H9 (cell line): Measurements from ENCODE around the gene SLC26A2. TPM values are rescaled to one million over a fixed set of nuclear protein-coding genes. Genes with fewer than 3 reads are reported as not detected.

Experiments
- DNase-seq: peaks from one replicate; pipeline ENCODE4 v3.0.0-alpha.2; 2017
- H2AFZ ChIP-seq: one replicate; pipeline ENCODE4 v1.6.1; 2013; ENCODE audit warnings: mild to moderate bottlenecking, low read length, control low read depth, moderate library complexity
- H2AK5ac ChIP-seq: 2 replicates; pipeline ENCODE4 v1.6.1; 2013; ENCODE audit warnings: low read length, control low read depth, mixed read lengths; ENCODE audit not compliant: insufficient read length
- H2BK120ac ChIP-seq: one replicate; pipeline ENCODE4 v1.6.1; 2013; ENCODE audit warnings: low read depth, mild to moderate bottlenecking, low read length, control low read depth, inconsistent platforms; ENCODE audit not compliant: poor library complexity, severe bottlenecking
- H2BK12ac ChIP-seq: 2 replicates; pipeline ENCODE4 v1.6.1; 2013; ENCODE audit warnings: low read length, control low read depth, mixed read lengths, low read depth; ENCODE audit not compliant: insufficient read length
- H2BK15ac ChIP-seq: 2 replicates; pipeline ENCODE4 v1.6.1; 2013; ENCODE audit warnings: low read depth, low read length, control low read depth
- H2BK20ac ChIP-seq: one replicate; pipeline ENCODE4 v1.6.1; 2013; ENCODE audit warnings: low read depth, mild to moderate bottlenecking, low read length, control low read depth, inconsistent platforms; ENCODE audit not compliant: poor library complexity, severe bottlenecking
- H2BK5ac ChIP-seq: 2 replicates; pipeline ENCODE4 v1.6.1; 2013; ENCODE audit warnings: low read length, control low read depth, mixed read lengths; ENCODE audit not compliant: insufficient read length
- H3K14ac ChIP-seq: 2 replicates; pipeline ENCODE4 v1.6.1; 2013; ENCODE audit warnings: low read length, control low read depth; ENCODE audit not compliant: insufficient read depth
- H3K18ac ChIP-seq: 2 replicates; pipeline ENCODE4 v1.6.1; 2013; ENCODE audit warnings: low read depth, mild to moderate bottlenecking, mixed read lengths, low read length, control low read depth; ENCODE audit not compliant: insufficient read length
- H3K23ac ChIP-seq: 2 replicates; pipeline ENCODE4 v1.6.1; 2013; ENCODE audit warnings: low read length, control low read depth, mixed read lengths, low read depth; ENCODE audit not compliant: insufficient read length
- H3K23me2 ChIP-seq: 2 replicates; pipeline ENCODE4 v1.6.1; 2013; ENCODE audit warnings: low read depth, mild to moderate bottlenecking, mixed read lengths, low read length, control low read depth; ENCODE audit not compliant: insufficient read length, poor library complexity, severe bottlenecking
- H3K27ac ChIP-seq: 2 replicates; pipeline ENCODE4 v1.5.1; 2013; ENCODE audit warnings: low read length, control low read depth, mixed read lengths, low read depth; ENCODE audit not compliant: insufficient read length
- H3K27me3 ChIP-seq: 2 replicates; pipeline ENCODE4 v1.6.1; 2013; ENCODE audit warnings: low read length, control low read depth, inconsistent platforms; ENCODE audit not compliant: insufficient read depth
- H3K4ac ChIP-seq: 2 replicates; pipeline ENCODE4 v1.6.1; 2013; ENCODE audit warnings: low read depth, mild to moderate bottlenecking, control low read depth, inconsistent platforms, low read length, moderate library complexity
- H3K4me1 ChIP-seq: 2 replicates; pipeline ENCODE4 v1.6.1; 2013; ENCODE audit warnings: low read length, control low read depth, inconsistent platforms; ENCODE audit not compliant: insufficient read depth
- H3K4me2 ChIP-seq: 2 replicates; pipeline ENCODE4 v1.6.1; 2013; ENCODE audit warnings: low read length, control low read depth, mixed read lengths; ENCODE audit not compliant: insufficient read length, insufficient read depth
- H3K56ac ChIP-seq: 2 replicates; pipeline ENCODE4 v1.6.1; 2013; ENCODE audit warnings: low read depth, mild to moderate bottlenecking, mixed read lengths, low read length, control low read depth; ENCODE audit not compliant: insufficient read length
- H3K79me1 ChIP-seq: 2 replicates; pipeline ENCODE4 v1.6.1; 2013; ENCODE audit warnings: low read depth, mild to moderate bottlenecking, moderate library complexity, low read length, control low read depth, inconsistent platforms; ENCODE audit not compliant: insufficient read depth, poor library complexity, severe bottlenecking
- H3K79me2 ChIP-seq: 2 replicates; pipeline ENCODE4 v1.6.1; 2013; ENCODE audit warnings: low read length, control low read depth, inconsistent platforms; ENCODE audit not compliant: insufficient read depth
- H3K9ac ChIP-seq: 2 replicates; pipeline ENCODE4 v1.6.1; 2013; ENCODE audit warnings: low read length, control low read depth, mixed read lengths; ENCODE audit not compliant: insufficient read length; ENCODE audit errors: extremely low read depth
- H3K9me3 ChIP-seq: one replicate; pipeline ENCODE4 v1.6.1; 2013; ENCODE audit warnings: low read depth, low read length, inconsistent platforms; ENCODE audit not compliant: control insufficient read depth
- H3T11ph ChIP-seq: one replicate; pipeline ENCODE4 v1.6.1; 2013; ENCODE audit warnings: mild to moderate bottlenecking, low read length, control low read depth, inconsistent platforms
- H4K20me1 ChIP-seq: one replicate; pipeline ENCODE4 v1.6.1; 2013; ENCODE audit not compliant: control insufficient read depth, insufficient read length, insufficient read depth
- H4K5ac ChIP-seq: 2 replicates; pipeline ENCODE4 v1.6.1; 2013; ENCODE audit warnings: low read depth, mild to moderate bottlenecking, mixed read lengths, low read length, control low read depth; ENCODE audit not compliant: insufficient read length
- H4K8ac ChIP-seq: replicated peaks from 2 replicates; pipeline ENCODE4 v1.6.1; 2013; ENCODE audit warnings: low read length, control low read depth, mixed read lengths, low read depth; ENCODE audit not compliant: insufficient read length
- H4K91ac ChIP-seq: 2 replicates; pipeline ENCODE4 v1.6.1; 2013; ENCODE audit warnings: low read depth, mild to moderate bottlenecking, moderate library complexity, mixed read lengths, low read length, control low read depth; ENCODE audit not compliant: insufficient read length
- H3K27ac Mint-ChIP-seq, 3 experiments: 2 replicates in 2 of 3; 3 replicates in 1 of 3; pipeline ENCODE4 v1.8.0; 2020 to 2021; ENCODE audit warnings: mixed read lengths in 3 of 3, mild to moderate bottlenecking in 1 of 3, moderate library complexity in 1 of 3
- H3K27me3 Mint-ChIP-seq: 2 replicates; pipeline ENCODE4 v1.8.0; 2021; ENCODE audit warnings: low read depth, mild to moderate bottlenecking, moderate library complexity, mixed read lengths
- H3K36me3 Mint-ChIP-seq, 3 experiments: 2 replicates in 2 of 3; 3 replicates in 1 of 3; pipeline ENCODE4 v1.8.0; 2020 to 2021; ENCODE audit warnings: low read depth in 3 of 3, mixed read lengths in 3 of 3; ENCODE audit not compliant: insufficient read depth in 1 of 3
- H3K4me1 Mint-ChIP-seq, 2 experiments: 2 replicates each; pipeline ENCODE4 v1.8.0; 2020; ENCODE audit warnings: mixed read lengths in 2 of 2
- H3K4me3 Mint-ChIP-seq, 2 experiments: 2 replicates in 1 of 2; 3 replicates in 1 of 2; pipeline ENCODE4 v1.8.0; 2020 to 2021; ENCODE audit warnings: mild to moderate bottlenecking in 2 of 2, mixed read lengths in 2 of 2, moderate library complexity in 1 of 2
- H3K9me3 Mint-ChIP-seq, 2 experiments: 2 replicates in 1 of 2; 3 replicates in 1 of 2; pipeline ENCODE4 v1.8.0; 2020; ENCODE audit warnings: mild to moderate bottlenecking in 2 of 2, mixed read lengths in 2 of 2, moderate library complexity in 1 of 2
- CTCF ChIP-seq: fragments of 200-600 bp; sonication (generic); conservative IDR thresholded peaks from 3 replicates; pipeline ENCODE4 v1.8.0; 2021; ENCODE audit warnings: antibody characterized with exemption, mild to moderate bottlenecking
- total RNA-seq: library from RNA; stranded (reverse); gene quantifications from 2 replicates; pipeline ENCODE4 v1.2.1, GENCODE V29; 2021

SLC26A2 gene
- total RNA-seq, 1 experiment from 2014 or later, result 5.9 TPM

- no peak overlapping the region for H3K14ac ChIP-seq
- H4K91ac ChIP-seq, result no peak overlapping the region
- no peak overlapping the region for H2AFZ ChIP-seq
- H2BK15ac ChIP-seq, result no peak overlapping the region
- H3K23ac ChIP-seq, result no peak overlapping the region
- no peak for DNase-seq
- no peaks in the 10 kb centered on the region for H3K79me1 ChIP-seq
- H3T11ph ChIP-seq, result no peak overlapping the region
- H3K56ac ChIP-seq, result no peak overlapping the region
- no peak overlapping the region for H3K9ac ChIP-seq
- Mint-ChIP-seq H3K36me3 (peaks cover 43 to 78% (median 74%) of the 10 kb centered on the region in 3 experiments), H3K4me3 (no peak overlapping the region), H3K4me1 (peaks cover 6 to 12% of the 10 kb centered on the region in 2 experiments), H3K27ac (no peak overlapping the region), H3K9me3 (peaks cover 9 to 11% of the 10 kb centered on the region in 2 experiments), H3K27me3 (no peaks in the 10 kb centered on the region)
- TF ChIP-seq CTCF, result no peak
- H3K27ac ChIP-seq, result no peak overlapping the region
- no peak overlapping the region for H4K5ac ChIP-seq
- no peaks in the 10 kb centered on the region for H3K79me2 ChIP-seq
- no peaks in the 10 kb centered on the region for H3K27me3 ChIP-seq
- H3K4ac ChIP-seq, result no peak overlapping the region
- H2BK12ac ChIP-seq, result no peak overlapping the region
- no peak overlapping the region for H3K4me2 ChIP-seq
- H3K18ac ChIP-seq, result no peak overlapping the region
- H3K9me3 ChIP-seq, result no peaks in the 10 kb centered on the region
- H2BK5ac ChIP-seq, result no peak overlapping the region
- H4K8ac ChIP-seq, result no peak overlapping the region
- H2BK120ac ChIP-seq, result no peak overlapping the region
- H3K4me1 ChIP-seq, result peaks cover 2% of the 10 kb centered on the region; the same call in 1 of the 2 replicates
- H3K23me2 ChIP-seq, result no peaks in the 10 kb centered on the region
- H2BK20ac ChIP-seq, result no peak overlapping the region
- no peak overlapping the region for H2AK5ac ChIP-seq
- no peaks in the 10 kb centered on the region for H4K20me1 ChIP-seq
These were observed 56.0 kb downstream of the SLC26A2 start for GRCh38 chr5:150016537-150016936.
